ENCODE measurements around the gene SYDE2.
"Not testable (repeated sequence)": the region's sequence is repeated elsewhere in the genome, so short reads cannot be mapped to it uniquely, and the experiment has no call there.

The SYDE2 gene

DNA sequence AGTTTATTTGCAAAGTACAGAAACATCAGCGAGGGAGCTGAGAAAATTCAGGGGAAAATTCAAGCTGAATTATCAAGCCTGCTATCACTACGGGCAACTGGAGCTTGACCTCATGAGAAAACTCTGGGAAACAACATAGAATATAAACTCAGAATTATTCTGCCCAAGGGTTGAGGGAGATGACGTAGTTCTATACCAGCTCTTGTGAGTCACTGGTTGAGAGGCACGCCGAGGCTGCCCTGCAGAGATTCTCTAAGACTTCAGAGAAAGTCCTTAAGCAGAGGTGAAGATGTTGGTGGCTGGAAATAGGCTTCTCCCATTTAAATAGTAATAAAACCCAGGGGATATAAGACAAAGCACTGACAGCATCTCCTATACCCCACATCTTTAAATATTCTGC is 12.3 kb downstream of the SYDE2 start:
- in situ Hi-C loops (cut with MboI; ENCODE audit: low pct_unique_long_range_greater_than_20kb, low sequenced_read_pairs, unreplicated experiment) = no loop called here
- TF ChIP-seq, protein P1, sequence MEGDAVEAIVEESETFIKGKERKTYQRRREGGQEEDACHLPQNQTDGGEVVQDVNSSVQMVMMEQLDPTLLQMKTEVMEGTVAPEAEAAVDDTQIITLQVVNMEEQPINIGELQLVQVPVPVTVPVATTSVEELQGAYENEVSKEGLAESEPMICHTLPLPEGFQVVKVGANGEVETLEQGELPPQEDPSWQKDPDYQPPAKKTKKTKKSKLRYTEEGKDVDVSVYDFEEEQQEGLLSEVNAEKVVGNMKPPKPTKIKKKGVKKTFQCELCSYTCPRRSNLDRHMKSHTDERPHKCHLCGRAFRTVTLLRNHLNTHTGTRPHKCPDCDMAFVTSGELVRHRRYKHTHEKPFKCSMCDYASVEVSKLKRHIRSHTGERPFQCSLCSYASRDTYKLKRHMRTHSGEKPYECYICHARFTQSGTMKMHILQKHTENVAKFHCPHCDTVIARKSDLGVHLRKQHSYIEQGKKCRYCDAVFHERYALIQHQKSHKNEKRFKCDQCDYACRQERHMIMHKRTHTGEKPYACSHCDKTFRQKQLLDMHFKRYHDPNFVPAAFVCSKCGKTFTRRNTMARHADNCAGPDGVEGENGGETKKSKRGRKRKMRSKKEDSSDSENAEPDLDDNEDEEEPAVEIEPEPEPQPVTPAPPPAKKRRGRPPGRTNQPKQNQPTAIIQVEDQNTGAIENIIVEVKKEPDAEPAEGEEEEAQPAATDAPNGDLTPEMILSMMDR (IDR thresholded peaks at IDR 0.05; ENCODE audit: extremely low read depth, insufficient read depth, missing control alignments) = no peak
- DNase-seq (ENCODE audit: low spot score) = no peak

DNA sequence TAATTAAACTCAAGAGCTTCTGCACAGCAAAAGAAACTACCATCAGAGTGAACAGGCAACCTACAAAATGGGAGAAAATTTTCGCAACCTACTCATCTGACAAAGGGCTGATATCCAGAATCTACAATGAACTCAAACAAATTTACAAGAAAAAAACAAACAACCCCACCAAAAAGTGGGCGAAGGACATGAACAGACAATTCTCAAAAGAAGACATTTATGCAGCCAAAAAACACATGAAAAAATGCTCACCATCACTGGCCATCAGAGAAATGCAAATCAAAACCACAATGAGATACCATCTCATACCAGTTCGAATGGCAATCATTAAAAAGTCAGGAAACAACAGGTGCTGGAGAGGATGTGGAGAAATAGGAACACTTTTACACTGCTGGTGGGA is 13.8 kb downstream of the SYDE2 start:
- in situ Hi-C loops (cut with MboI; ENCODE audit: low pct_unique_long_range_greater_than_20kb, low sequenced_read_pairs, unreplicated experiment); DNase-seq (ENCODE audit: low spot score): not testable (repeated sequence)

DNA sequence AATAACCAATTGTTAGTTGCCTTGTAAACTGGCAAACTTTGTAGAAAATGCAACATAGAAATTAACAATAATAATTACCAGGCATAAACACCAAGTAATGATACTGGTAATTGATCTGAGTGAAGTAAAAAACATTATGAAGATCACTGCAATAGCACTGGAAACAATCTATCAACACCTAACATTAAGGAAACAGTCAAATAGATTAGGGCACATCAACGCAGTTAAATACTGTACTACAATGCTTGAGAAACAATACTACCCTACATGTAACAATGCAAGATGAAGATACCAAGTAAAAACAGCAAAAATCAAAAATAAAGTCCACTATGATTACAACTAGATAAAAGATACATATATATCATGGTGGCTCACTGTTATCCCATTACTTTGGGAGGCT is 16.6 kb downstream of the SYDE2 start:
- DNase-seq (ENCODE audit: low spot score) = no peak
- in situ Hi-C loops (cut with MboI; ENCODE audit: low pct_unique_long_range_greater_than_20kb, low sequenced_read_pairs, unreplicated experiment) = no loop called here
- TF ChIP-seq, protein P1 (IDR thresholded peaks at IDR 0.05; ENCODE audit: extremely low read depth, insufficient read depth, missing control alignments) = no peak

DNA sequence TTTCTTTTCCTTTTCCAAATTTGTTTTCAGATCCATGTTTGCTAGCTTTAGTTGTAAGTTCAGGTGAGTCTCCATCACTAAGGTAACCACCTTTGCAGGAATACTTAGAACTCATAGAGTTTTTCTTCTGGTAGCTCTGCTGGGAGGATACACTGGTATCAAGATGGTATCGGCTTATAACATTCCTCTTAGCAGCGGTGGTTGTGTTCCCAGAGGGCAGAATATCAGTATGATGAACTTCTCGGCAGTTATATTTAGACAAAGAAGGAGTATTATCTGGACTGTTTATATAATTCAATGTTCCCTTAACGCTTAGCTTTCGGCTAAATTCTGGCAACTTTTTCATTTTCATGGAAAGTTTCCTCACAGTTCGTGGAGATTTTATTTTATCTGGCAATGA is 18.1 kb downstream of the SYDE2 start:
- DNase-seq (ENCODE audit: low spot score) = no peak
- TF ChIP-seq, protein P1 (IDR thresholded peaks at IDR 0.05; ENCODE audit: extremely low read depth, insufficient read depth, missing control alignments) = no peak
- in situ Hi-C loops (cut with MboI; ENCODE audit: low pct_unique_long_range_greater_than_20kb, low sequenced_read_pairs, unreplicated experiment) = no loop called here

DNA sequence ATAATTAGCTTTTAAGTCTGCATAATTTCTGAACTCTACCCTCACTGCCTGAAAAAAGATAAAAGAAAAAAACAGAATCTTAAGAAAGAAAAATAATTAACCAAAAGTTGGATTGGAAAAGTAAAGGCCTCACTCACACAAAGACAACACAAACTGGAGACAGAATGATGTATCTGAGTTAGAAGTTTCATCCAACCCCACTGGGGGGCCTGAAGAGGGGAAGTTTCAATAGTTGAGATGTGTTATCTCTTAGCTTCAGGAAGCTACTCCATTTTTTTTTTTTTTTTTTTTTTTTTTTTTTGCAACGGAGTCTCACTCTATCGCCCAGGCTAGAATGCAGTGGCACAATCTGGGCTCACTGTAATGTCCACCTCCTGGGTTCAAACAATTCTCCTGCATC is 19.9 kb downstream of the SYDE2 start:
- TF ChIP-seq, protein P1 (IDR thresholded peaks at IDR 0.05; ENCODE audit: extremely low read depth, insufficient read depth, missing control alignments) = no peak
- in situ Hi-C loops (cut with MboI; ENCODE audit: low pct_unique_long_range_greater_than_20kb, low sequenced_read_pairs, unreplicated experiment) = no loop called here
- DNase-seq (ENCODE audit: low spot score) = no peak

DNA sequence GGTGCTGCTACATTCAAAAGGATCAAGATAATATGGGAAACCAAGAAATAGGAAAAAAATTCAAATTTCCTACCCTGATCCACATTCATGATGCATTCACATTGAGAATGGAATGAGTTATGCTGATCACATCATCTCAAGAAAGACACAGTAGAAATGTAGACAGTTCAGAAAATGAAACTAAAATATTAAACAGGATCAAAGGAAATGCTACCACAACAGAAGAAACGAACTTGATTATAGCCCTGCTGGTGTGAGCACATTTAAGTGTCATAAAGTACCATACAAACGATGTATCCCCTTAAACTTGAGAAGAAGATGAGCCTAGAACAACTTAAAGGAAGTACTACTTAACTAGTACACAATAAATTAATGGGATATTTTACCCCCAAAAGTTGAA is 21.3 kb downstream of the SYDE2 start:
- in situ Hi-C loops (cut with MboI; ENCODE audit: low pct_unique_long_range_greater_than_20kb, low sequenced_read_pairs, unreplicated experiment) = no loop called here
- TF ChIP-seq, protein P1 (IDR thresholded peaks at IDR 0.05; ENCODE audit: extremely low read depth, insufficient read depth, missing control alignments) = no peak

DNA sequence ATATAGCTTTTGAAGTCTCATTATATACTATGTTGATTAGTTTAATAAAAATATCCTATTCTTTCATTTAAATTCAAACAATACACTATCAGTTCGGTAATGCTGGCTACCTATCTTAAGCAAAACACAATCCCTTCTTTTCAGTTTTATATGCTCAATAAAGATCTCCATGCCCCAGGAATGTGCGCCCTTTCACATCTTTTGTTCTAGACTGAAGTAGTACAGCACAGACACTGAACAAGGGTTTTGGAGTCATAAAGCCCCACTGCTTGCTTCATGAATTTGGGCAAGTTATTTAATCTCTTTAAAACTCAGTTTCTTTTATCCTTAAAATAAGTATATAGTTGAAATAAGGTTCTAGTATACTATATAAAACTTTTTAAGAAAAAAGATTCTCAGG is 22.4 kb downstream of the SYDE2 start:
- TF ChIP-seq, protein P1 (IDR thresholded peaks at IDR 0.05; ENCODE audit: extremely low read depth, insufficient read depth, missing control alignments) = no peak
- in situ Hi-C loops (cut with MboI; ENCODE audit: low pct_unique_long_range_greater_than_20kb, low sequenced_read_pairs, unreplicated experiment) = no loop called here
- DNase-seq (ENCODE audit: low spot score) = no peak

More for the DNA sequence above, 21.3 kb downstream of the SYDE2 start:
- DNase-seq (ENCODE audit: low spot score) = no peak
